OCI-LY7 (cell line): ENCODE data around the gene RAB8B. TPM values are rescaled to one million over a fixed set of nuclear protein-coding genes. Genes with fewer than 3 reads are reported as not detected.

ENCODE experiments used
- BruUV-seq: library from RNA; stranded (reverse); fragments of 400-500 nt; replicated peaks from 2 replicates; lab custom pipeline; 2021; lab: Mats Ljungman, UMichigan
- CTCF ChIA-PET: fragments of 300-600 bp; sonication (Branson Sonifier 250); formaldehyde crosslinking; loops from one replicate; lab custom pipeline; 2022; ENCODE audit warnings: antibody characterized with exemption; ENCODE audit not compliant: unreplicated experiment; lab: Charles Lee
- POLR2A ChIA-PET: fragments of 300-600 bp; sonication (Branson Sonifier 250); formaldehyde crosslinking; loops from one replicate; lab custom pipeline; 2022; ENCODE audit warnings: antibody characterized with exemption; lab: Charles Lee
- DNase-seq: peaks from one replicate; pipeline ENCODE4 v3.0.0-alpha.2; 2015; ENCODE audit warnings: low spot score
- H2AFZ ChIP-seq: fragments of 200-600 bp; sonication (generic), shearing (Covaris generic); 2 replicates; pipeline ENCODE4 v1.6.1; 2014; ENCODE audit warnings: mild to moderate bottlenecking, antibody characterized with exemption, low read length, moderate library complexity
- H3K27ac ChIP-seq: fragments of 200-600 bp; sonication (generic); 2 replicates; pipeline ENCODE4 v1.5.1; 2014; ENCODE audit warnings: mixed run types, low read depth, mild to moderate bottlenecking, moderate library complexity, low read length, inconsistent platforms; ENCODE audit not compliant: poor library complexity, severe bottlenecking
- H3K36me3 ChIP-seq: fragments of 200-600 bp; sonication (generic); 2 replicates; pipeline ENCODE4 v1.6.1; 2014; ENCODE audit warnings: mild to moderate bottlenecking, antibody characterized with exemption, low read length, moderate library complexity, mixed read lengths; ENCODE audit not compliant: insufficient read depth
- H3K4me1 ChIP-seq: fragments of 200-600 bp; sonication (generic); 2 replicates; pipeline ENCODE4 v1.5.1; 2014; ENCODE audit warnings: mild to moderate bottlenecking, low read length; ENCODE audit not compliant: insufficient read depth, poor library complexity, severe bottlenecking
- H3K4me2 ChIP-seq: fragments of 200-600 bp; sonication (generic); 2 replicates; pipeline ENCODE4 v1.6.1; 2014; ENCODE audit warnings: mild to moderate bottlenecking, low read length
- H3K4me3 ChIP-seq: fragments of 200-600 bp; sonication (generic); 2 replicates; pipeline ENCODE4 v1.5.1; 2014; ENCODE audit warnings: mild to moderate bottlenecking, low read depth, low read length; ENCODE audit not compliant: poor library complexity, severe bottlenecking
- H3K79me2 ChIP-seq: fragments of 200-600 bp; sonication (generic); 2 replicates; pipeline ENCODE4 v1.6.1; 2016; ENCODE audit warnings: low read depth, mild to moderate bottlenecking, low read length, moderate library complexity, mixed read lengths; ENCODE audit not compliant: insufficient read depth
- H3K9me2 ChIP-seq: fragments of 200-600 bp; sonication (generic); 2 replicates; pipeline ENCODE4 v1.6.1; 2016; ENCODE audit warnings: mild to moderate bottlenecking, low read length, mixed read lengths; ENCODE audit not compliant: insufficient read depth
- H3K9me3 ChIP-seq: fragments of 200-600 bp; sonication (generic); 2 replicates; pipeline ENCODE4 v1.6.1; 2014; ENCODE audit warnings: mild to moderate bottlenecking, mixed run types, low read length, mixed read lengths
- H4K20me1 ChIP-seq: fragments of 200-600 bp; sonication (generic); 2 replicates; pipeline ENCODE4 v1.6.1; 2014; ENCODE audit warnings: mild to moderate bottlenecking, antibody characterized with exemption, low read length, moderate library complexity, mixed read lengths; ENCODE audit not compliant: insufficient read depth
- EZH2phosphoT487 ChIP-seq: fragments of 200-600 bp; sonication (generic); IDR thresholded peaks from 2 replicates; pipeline ENCODE4 v1.6.1; 2018; ENCODE audit warnings: low read depth, borderline replicate concordance, mild to moderate bottlenecking, mixed run types, antibody characterized with exemption, low read length, moderate library complexity, mixed read lengths
- intact Hi-C: fragments of 100-400 bp; cut with micrococcal nuclease; formaldehyde crosslinking; loops from one replicate; pipeline ENCODE4 v1.10.0; 2022; ENCODE audit not compliant: unreplicated experiment
- total RNA-seq, 2 experiments: library from RNA; depleted of rRNA in 1 of 2; stranded (reverse); fragments of >200 nt in 1 of 2; shearing (Covaris generic) in 1 of 2; gene quantifications; 2 replicates each; pipeline ENCODE4 v1.2.3, GENCODE V29; 2014 to 2022
- TF ChIP-seq, protein P1 (sequence below): fragments of 200-600 bp; sonication (generic); conservative IDR thresholded peaks from 2 replicates; pipeline ENCODE4 v1.5.1; 2014; ENCODE audit warnings: mild to moderate bottlenecking, antibody characterized with exemption, low read length, moderate library complexity, mixed read lengths

RAB8B gene
- total RNA-seq, 2 experiments from 2014 or later: 4.9 to 18.6 TPM

DNA sequence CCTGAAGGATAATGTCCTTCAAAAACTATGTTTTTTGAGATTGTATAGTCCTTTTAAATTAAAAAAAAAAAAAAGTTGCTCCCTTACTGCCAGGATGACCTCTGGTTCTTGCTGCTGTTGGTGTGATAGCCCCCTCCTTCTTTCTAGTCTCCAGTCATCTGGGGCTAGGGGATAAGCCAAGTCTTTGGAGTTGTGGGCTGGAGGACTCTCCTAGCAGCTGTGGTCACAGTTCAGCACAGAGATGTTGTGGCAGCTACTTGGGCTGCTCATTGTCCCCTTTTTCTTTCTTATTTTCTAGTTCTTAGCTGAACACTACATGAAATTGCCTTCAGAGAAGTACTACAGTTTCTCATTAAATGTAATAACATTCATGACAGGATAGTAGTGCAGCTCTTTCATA, 48.8 kb downstream of the RAB8B start:
- no peak overlapping the region for H2AFZ ChIP-seq
- no peak for DNase-seq
- CTCF ChIA-PET: no interaction called here
- POLR2A ChIA-PET: interaction anchor here (0.8 kb wide), 1 partner anchor 24 kb away, joined by 3 read pairs; no protein-coding TSS in a partner anchor
- intact Hi-C loops: no loop called here
- no peak overlapping the region for H3K4me3 ChIP-seq
- peaks cover 3% of the 10 kb centered on the region; the same call in 1 of the 2 replicates for H3K36me3 ChIP-seq
- no peak overlapping the region for H3K4me2 ChIP-seq
- no peaks in the 10 kb centered on the region for H3K79me2 ChIP-seq
- H3K4me1 ChIP-seq: peaks cover 7% of the 10 kb centered on the region
- no peaks in the 10 kb centered on the region for H4K20me1 ChIP-seq
- TF ChIP-seq, protein P1, sequence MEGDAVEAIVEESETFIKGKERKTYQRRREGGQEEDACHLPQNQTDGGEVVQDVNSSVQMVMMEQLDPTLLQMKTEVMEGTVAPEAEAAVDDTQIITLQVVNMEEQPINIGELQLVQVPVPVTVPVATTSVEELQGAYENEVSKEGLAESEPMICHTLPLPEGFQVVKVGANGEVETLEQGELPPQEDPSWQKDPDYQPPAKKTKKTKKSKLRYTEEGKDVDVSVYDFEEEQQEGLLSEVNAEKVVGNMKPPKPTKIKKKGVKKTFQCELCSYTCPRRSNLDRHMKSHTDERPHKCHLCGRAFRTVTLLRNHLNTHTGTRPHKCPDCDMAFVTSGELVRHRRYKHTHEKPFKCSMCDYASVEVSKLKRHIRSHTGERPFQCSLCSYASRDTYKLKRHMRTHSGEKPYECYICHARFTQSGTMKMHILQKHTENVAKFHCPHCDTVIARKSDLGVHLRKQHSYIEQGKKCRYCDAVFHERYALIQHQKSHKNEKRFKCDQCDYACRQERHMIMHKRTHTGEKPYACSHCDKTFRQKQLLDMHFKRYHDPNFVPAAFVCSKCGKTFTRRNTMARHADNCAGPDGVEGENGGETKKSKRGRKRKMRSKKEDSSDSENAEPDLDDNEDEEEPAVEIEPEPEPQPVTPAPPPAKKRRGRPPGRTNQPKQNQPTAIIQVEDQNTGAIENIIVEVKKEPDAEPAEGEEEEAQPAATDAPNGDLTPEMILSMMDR: no peak
- TF ChIP-seq EZH2phosphoT487: no peak
- no peak overlapping the region for H3K27ac ChIP-seq
- no TSS peak for BruUV-seq
- H3K9me2 ChIP-seq: no peaks in the 10 kb centered on the region
- H3K9me3 ChIP-seq: peaks cover 3% of the 10 kb centered on the region

DNA sequence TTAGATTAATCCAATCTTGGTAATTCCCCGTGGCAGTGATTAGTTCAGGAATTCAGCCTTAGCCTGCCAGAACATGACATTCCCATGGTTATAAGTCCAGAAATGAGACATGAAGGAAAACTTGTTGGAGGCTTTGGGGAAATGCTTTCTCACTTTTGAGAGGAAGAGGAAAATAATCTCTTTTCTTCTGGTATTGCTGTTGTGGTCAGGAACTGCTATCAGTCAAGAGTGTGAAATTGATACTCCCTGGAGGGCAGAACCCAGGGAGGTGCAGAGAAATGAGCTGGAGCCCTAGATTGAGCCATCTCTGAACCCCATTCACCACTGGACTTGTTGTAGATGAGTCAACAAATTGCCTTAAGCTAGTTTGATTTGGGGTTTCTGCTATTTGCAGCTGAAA, 49.4 kb downstream of the RAB8B start:
- H3K79me2 ChIP-seq: no peaks in the 10 kb centered on the region
- ChIA-PET CTCF (no interaction called here), POLR2A (interaction anchor here (0.7 to 1.4 kb wide), 6 partner anchors 8 to 64 kb away, joined by 3 to 5 read pairs (median 3); no protein-coding TSS in a partner anchor)
- H3K36me3 ChIP-seq: peaks cover 9% of the 10 kb centered on the region; the same call in 1 of the 2 replicates
- no peak for DNase-seq
- no peak for TF ChIP-seq EZH2phosphoT487
- TF ChIP-seq, protein P1: no peak
- BruUV-seq: no TSS peak
- H3K4me1 ChIP-seq: peaks cover 2% of the 10 kb centered on the region
- no peaks in the 10 kb centered on the region for H4K20me1 ChIP-seq
- no peaks in the 10 kb centered on the region for H3K9me2 ChIP-seq
- H3K4me2 ChIP-seq: no peak overlapping the region
- intact Hi-C loops: no loop called here
- peaks cover 9% of the 10 kb centered on the region for H3K9me3 ChIP-seq
- no peak overlapping the region for H2AFZ ChIP-seq
- H3K4me3 ChIP-seq: no peak overlapping the region
- no peak overlapping the region for H3K27ac ChIP-seq

DNA sequence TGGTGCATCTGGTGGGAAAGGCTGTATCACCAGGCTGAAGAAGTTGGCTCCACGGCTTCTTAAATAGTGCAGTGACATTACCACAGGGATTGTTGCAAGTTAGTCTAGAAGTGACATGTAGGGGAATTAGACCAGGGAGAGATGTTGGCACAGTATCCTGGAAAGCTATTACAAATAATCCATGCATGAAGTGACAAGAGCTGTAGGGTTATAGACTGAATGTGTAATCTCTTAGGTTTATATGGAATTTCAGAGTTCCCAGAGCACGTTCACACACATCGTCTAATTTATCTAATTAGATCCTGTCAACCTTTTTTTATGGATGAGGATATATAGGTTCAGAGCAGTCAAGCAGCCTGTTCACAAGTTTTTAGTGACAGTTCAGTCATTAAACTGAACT, 50.7 kb downstream of the RAB8B start:
- H2AFZ ChIP-seq: no peak overlapping the region
- BruUV-seq: no TSS peak
- no peak overlapping the region for H3K4me3 ChIP-seq
- ChIA-PET CTCF (no interaction called here), POLR2A (interaction anchor here (0.7 to 1.2 kb wide), 2 partner anchors 10 to 48 kb away, joined by 3 read pairs; no protein-coding TSS in a partner anchor)
- intact Hi-C loops: no loop called here
- H3K27ac ChIP-seq: no peak overlapping the region
- no peak overlapping the region for H3K4me2 ChIP-seq
- no peak for DNase-seq
- no peaks in the 10 kb centered on the region for H3K4me1 ChIP-seq
- TF ChIP-seq, protein P1: no peak
- TF ChIP-seq EZH2phosphoT487: no peak
- H3K9me3 ChIP-seq: peaks cover 16% of the 10 kb centered on the region
- H4K20me1 ChIP-seq: no peaks in the 10 kb centered on the region
- peaks cover 22% of the 10 kb centered on the region; the same call in 1 of the 2 replicates for H3K36me3 ChIP-seq
- H3K9me2 ChIP-seq: no peaks in the 10 kb centered on the region
- no peaks in the 10 kb centered on the region for H3K79me2 ChIP-seq
